Measurements from ENCODE around the gene MYL10.

Gene MYL10

GRCh38 chr7:101589976-101590662 lies 39.0 kb downstream of the MYL10 start:
- DNase-seq (ENCODE audit: low spot score) = no peak
- TF ChIP-seq CTCF (IDR thresholded peaks at IDR 0.05; ENCODE audit: extremely low read depth, insufficient read depth, missing control alignments) = no peak
- in situ Hi-C loops (cut with MboI; ENCODE audit: low pct_unique_long_range_greater_than_20kb, low sequenced_read_pairs, unreplicated experiment) = no loop called here

GRCh38 chr7:101589052-101589451 lies 40.0 kb downstream of the MYL10 start:
- no peak for TF ChIP-seq CTCF (IDR thresholded peaks at IDR 0.05; ENCODE audit: extremely low read depth, insufficient read depth, missing control alignments)
- DNase-seq (ENCODE audit: low spot score) = peak; percentile 13
- in situ Hi-C loops (cut with MboI; ENCODE audit: low pct_unique_long_range_greater_than_20kb, low sequenced_read_pairs, unreplicated experiment) = no loop called here

GRCh38 chr7:101588131-101588935 lies 40.8 kb downstream of the MYL10 start:
- peak; percentile 7 for DNase-seq (ENCODE audit: low spot score)
- no peak for TF ChIP-seq CTCF (IDR thresholded peaks at IDR 0.05; ENCODE audit: extremely low read depth, insufficient read depth, missing control alignments)
- in situ Hi-C loops (cut with MboI; ENCODE audit: low pct_unique_long_range_greater_than_20kb, low sequenced_read_pairs, unreplicated experiment) = no loop called here

- TF ChIP-seq CTCF (IDR thresholded peaks at IDR 0.05; ENCODE audit: extremely low read depth, insufficient read depth, missing control alignments) = no peak
- in situ Hi-C loops (cut with MboI; ENCODE audit: low pct_unique_long_range_greater_than_20kb, low sequenced_read_pairs, unreplicated experiment) = no loop called here
- no peak for DNase-seq (ENCODE audit: low spot score)
Observed at GRCh38 chr7:101586906-101587677, 42.0 kb downstream of the MYL10 start.

GRCh38 chr7:101586078-101586905 lies 42.8 kb downstream of the MYL10 start:
- in situ Hi-C loops (cut with MboI; ENCODE audit: low pct_unique_long_range_greater_than_20kb, low sequenced_read_pairs, unreplicated experiment) = no loop called here
- no peak for DNase-seq (ENCODE audit: low spot score)
- TF ChIP-seq CTCF (IDR thresholded peaks at IDR 0.05; ENCODE audit: extremely low read depth, insufficient read depth, missing control alignments) = no peak

GRCh38 chr7:101582971-101583370 lies 46.1 kb downstream of the MYL10 start:
- in situ Hi-C loops (cut with MboI; ENCODE audit: low pct_unique_long_range_greater_than_20kb, low sequenced_read_pairs, unreplicated experiment) = no loop called here
- no peak for DNase-seq (ENCODE audit: low spot score)
- TF ChIP-seq CTCF (IDR thresholded peaks at IDR 0.05; ENCODE audit: extremely low read depth, insufficient read depth, missing control alignments) = no peak

Data from GM13977 (cell line).